ENCODE results near the gene VEGFB. TPM values are rescaled to one million over a fixed set of nuclear protein-coding genes. Genes with fewer than 3 reads are reported as not detected.

The VEGFB gene
- total RNA-seq, 4 donors from 2014 or later, result 52.9 to 101 (median 75.7) TPM

- Histone ChIP-seq H3K27me3 (no peaks in the 10 kb centered on the region), H3K9me3 (no peaks in the 10 kb centered on the region), H3K36me3 (peaks cover 7 to 11% of the 10 kb centered on the region in 2 donors), H3K27ac (no peak overlapping the region), H3K4me3 (replicated peaks in 1 of 3) (no peak overlapping the region), H3K4me1 (peaks cover 2 to 3% of the 10 kb centered on the region in 2 donors)
- DNase-seq, result no peak
- 90 to 94% methylated on average over 14 of the region's 17 CpGs for WGBS, 2 donors
- intact Hi-C loops (cut with DNase I), result no loop called here
- no peak for TF ChIP-seq POLR2A (IDR thresholded peaks at IDR 0.05)
- TF ChIP-seq, protein P1, sequence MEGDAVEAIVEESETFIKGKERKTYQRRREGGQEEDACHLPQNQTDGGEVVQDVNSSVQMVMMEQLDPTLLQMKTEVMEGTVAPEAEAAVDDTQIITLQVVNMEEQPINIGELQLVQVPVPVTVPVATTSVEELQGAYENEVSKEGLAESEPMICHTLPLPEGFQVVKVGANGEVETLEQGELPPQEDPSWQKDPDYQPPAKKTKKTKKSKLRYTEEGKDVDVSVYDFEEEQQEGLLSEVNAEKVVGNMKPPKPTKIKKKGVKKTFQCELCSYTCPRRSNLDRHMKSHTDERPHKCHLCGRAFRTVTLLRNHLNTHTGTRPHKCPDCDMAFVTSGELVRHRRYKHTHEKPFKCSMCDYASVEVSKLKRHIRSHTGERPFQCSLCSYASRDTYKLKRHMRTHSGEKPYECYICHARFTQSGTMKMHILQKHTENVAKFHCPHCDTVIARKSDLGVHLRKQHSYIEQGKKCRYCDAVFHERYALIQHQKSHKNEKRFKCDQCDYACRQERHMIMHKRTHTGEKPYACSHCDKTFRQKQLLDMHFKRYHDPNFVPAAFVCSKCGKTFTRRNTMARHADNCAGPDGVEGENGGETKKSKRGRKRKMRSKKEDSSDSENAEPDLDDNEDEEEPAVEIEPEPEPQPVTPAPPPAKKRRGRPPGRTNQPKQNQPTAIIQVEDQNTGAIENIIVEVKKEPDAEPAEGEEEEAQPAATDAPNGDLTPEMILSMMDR (IDR thresholded peaks at IDR 0.05), result no peak
These were observed 42.5 kb downstream of the VEGFB start for GRCh38 chr11:64276653-64277431.

DNA sequence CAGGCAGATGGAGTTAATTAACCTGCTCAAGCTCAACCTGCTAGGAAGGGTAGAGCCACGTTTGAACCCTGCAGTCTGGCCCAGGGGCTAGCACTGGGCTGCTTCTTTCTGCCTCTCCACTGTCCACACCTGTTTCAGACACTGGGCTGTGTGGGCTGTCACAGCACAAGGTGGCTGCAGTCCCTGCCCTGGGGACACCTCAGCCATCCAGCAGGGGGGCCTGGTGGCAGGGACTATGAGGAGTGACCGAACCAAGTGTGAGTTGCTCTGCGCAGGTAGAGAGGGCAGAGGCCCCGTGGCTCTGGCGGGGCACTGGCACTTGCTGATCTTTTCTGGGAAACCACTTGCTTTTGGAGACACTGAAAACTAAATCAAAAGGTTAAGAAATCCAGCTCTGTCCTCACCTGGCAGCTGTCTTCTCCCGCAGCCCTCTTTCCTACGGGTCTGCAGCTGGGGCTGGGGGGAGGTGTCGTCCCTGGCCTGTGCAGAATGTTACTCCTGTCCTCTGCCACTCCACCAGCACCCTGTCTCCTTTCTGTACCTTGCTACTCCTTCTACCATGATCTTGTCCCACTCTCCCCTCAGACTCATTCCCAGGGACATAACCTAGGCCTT lies 44.3 kb downstream of the VEGFB start:
- H3K36me3 ChIP-seq, result peaks cover 7 to 11% of the 10 kb centered on the region in 2 donors
- H3K4me1 ChIP-seq, result peaks cover 3 to 9% of the 10 kb centered on the region in 2 donors
- no peaks in the 10 kb centered on the region for H3K27me3 ChIP-seq
- no peak overlapping the region for H3K27ac ChIP-seq
- no peak overlapping the region for H3K4me3 ChIP-seq (replicated peaks in 1 of 3)
- no peak for TF ChIP-seq POLR2A (IDR thresholded peaks at IDR 0.05)
- TF ChIP-seq, protein P1 (IDR thresholded peaks at IDR 0.05), result no peak
- intact Hi-C loops (cut with DNase I), result no loop called here
- H3K9me3 ChIP-seq, result no peaks in the 10 kb centered on the region
- 85 to 86% methylated on average over 8 of the region's 8 CpGs for WGBS, 2 donors
- DNase-seq, result no peak

GRCh38 chr11:64281957-64282770 lies 47.8 kb downstream of the VEGFB start:
- no peaks in the 10 kb centered on the region for H3K9me3 ChIP-seq
- H3K36me3 ChIP-seq, result peaks cover 3 to 7% of the 10 kb centered on the region in 2 donors
- H3K4me3 ChIP-seq (replicated peaks in 1 of 3), result no peak overlapping the region
- peaks cover 9 to 23% of the 10 kb centered on the region in 2 donors for H3K4me1 ChIP-seq
- TF ChIP-seq POLR2A (IDR thresholded peaks at IDR 0.05), result no peak
- TF ChIP-seq, protein P1 (IDR thresholded peaks at IDR 0.05), result no peak
- DNase-seq, result no peak
- H3K27ac ChIP-seq, result no peak overlapping the region
- H3K27me3 ChIP-seq, result no peaks in the 10 kb centered on the region
- 97% methylated on average over 22 of the region's 22 CpGs for WGBS, 2 donors
- intact Hi-C loops (cut with DNase I), result no loop called here

GRCh38 chr11:64283092-64283491 lies 48.7 kb downstream of the VEGFB start:
- H3K27ac ChIP-seq, result no peak overlapping the region
- peaks cover 0 to 7% of the 10 kb centered on the region in 2 donors for H3K36me3 ChIP-seq
- H3K4me1 ChIP-seq, result peaks cover 9 to 23% of the 10 kb centered on the region in 2 donors
- H3K27me3 ChIP-seq, result no peaks in the 10 kb centered on the region
- no peak for TF ChIP-seq POLR2A (IDR thresholded peaks at IDR 0.05)
- TF ChIP-seq, protein P1 (IDR thresholded peaks at IDR 0.05), result no peak
- intact Hi-C loops (cut with DNase I), result no loop called here
- no peak overlapping the region for H3K4me3 ChIP-seq (replicated peaks in 1 of 3)
- H3K9me3 ChIP-seq, result no peaks in the 10 kb centered on the region
- 94% methylated on average over 3 of the region's 3 CpGs for WGBS, 2 donors
- DNase-seq, result no peak
